ENCODE data around the gene GALNT6.

DNA sequence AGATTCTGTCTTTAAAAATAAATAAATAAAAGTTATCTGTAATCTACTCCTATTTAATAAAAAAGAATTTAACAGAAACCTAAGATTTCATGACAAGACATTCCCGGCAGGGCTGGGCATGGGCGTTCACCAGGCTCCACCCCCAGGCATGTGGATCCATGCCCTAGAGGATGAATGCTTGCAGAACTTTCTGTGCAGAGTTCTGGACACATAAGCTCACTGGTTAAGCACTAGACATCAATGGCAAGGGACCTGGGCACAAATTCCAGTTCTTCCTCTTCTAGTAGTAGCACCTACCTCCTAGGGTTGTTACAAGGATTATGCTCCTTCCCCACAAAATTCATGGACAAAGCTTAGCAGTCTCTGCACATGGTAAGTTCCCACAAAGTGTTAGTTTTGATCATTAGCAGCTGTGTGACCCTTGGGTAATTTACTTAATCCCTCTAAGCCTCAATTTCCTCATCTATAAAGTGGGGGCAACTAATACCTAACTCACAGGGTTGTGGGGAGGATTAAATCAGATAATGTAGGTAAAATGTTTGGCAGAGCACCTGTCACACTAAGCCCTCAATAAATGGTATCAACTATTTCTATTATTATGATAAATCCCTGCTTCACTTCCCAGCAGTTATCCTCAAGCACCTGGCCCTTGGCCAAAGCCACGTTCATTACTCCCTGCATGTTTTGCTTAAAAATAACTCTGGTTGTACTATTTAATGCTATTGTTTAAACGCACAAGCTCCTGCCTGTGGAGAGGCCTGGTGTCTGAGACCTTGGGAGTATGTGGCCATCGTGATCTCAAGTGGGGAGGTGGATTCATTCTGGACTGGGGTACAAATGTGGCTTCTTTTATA, 9.8 kb downstream of the GALNT6 start:
- no peak for TF ChIP-seq ZNF384 (IDR thresholded peaks at IDR 0.05)
- TF ChIP-seq SP1 (IDR thresholded peaks at IDR 0.05), result no peak
- no peak for TF ChIP-seq LEF1 (IDR thresholded peaks at IDR 0.05; ENCODE audit: borderline replicate concordance)

All from HEK293T (cell line).